SKM-1 treated with dmso at 0.1 percent for 144 hours (cell line): ENCODE results near the gene SLC34A3.
"Not testable (repeated sequence)": the region's sequence is repeated elsewhere in the genome, so short reads cannot be mapped to it uniquely, and the experiment has no call there.

ENCODE experiments used
- DNase-seq: peaks from one replicate; lab custom pipeline; 2025; ENCODE audit not compliant: unreplicated experiment; lab: John Stamatoyannopoulos, UW

Gene SLC34A3

DNA sequence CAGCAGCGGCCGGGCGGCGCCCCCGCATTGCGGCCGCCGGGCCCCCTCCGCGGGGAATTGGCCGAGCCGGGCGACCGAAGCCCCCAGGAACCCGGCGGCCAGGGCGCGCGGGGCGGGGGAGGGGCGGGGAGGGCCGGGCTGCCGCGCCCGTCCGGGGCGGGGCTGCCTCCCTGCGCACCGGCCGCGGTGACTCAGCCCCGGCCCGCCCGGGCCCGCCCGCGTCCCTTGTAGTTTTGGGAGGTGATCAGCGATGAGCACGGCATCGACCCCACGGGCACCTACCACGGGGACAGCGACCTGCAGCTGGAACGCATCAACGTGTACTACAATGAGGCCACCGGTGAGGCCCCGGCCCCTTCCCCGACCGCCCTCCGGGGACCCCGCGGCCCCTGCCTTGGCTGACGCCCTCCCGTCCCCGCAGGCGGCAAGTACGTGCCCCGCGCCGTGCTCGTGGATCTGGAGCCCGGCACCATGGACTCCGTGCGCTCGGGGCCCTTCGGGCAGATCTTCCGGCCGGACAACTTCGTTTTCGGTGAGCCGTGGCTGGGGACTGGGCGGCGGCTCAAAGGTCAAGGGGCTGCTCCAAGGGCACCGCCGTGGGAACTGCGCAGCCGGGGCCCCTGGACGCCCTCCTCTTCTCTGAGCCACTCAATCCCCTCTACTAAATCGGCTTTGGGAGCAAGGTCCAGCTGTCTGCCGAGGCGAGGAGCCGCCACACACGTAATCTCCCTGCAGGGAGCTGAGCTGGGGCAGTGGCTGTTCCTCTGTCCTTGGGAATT is 11.0 kb downstream of the SLC34A3 start:
- no peak for DNase-seq

DNA sequence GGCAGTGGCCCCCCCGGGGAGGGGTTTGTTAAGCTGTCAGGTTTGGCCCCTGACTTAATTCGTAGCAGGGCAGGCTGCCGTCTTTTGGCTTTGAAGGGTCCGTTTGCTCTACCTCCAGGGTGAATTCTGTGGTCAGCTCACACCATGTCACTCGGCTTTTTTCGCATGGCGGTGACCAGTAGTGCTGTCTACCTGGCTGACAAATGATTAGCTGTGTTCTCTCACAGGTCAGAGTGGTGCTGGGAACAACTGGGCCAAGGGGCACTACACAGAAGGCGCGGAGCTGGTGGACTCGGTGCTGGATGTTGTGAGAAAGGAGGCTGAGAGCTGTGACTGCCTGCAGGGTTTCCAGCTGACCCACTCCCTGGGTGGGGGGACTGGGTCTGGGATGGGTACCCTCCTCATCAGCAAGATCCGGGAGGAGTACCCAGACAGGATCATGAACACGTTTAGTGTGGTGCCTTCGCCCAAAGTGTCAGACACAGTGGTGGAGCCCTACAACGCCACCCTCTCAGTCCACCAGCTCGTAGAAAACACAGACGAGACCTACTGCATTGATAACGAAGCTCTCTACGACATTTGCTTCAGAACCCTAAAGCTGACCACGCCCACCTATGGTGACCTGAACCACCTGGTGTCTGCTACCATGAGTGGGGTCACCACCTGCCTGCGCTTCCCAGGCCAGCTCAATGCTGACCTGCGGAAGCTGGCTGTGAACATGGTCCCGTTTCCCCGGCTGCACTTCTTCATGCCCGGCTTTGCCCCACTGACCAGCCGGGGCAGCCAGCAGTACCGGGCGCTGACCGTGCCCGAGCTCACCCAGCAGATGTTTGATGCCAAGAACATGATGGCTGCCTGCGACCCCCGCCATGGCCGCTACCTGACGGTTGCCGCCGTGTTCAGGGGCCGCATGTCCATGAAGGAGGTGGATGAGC is 11.8 kb downstream of the SLC34A3 start:
- no peak for DNase-seq

DNA sequence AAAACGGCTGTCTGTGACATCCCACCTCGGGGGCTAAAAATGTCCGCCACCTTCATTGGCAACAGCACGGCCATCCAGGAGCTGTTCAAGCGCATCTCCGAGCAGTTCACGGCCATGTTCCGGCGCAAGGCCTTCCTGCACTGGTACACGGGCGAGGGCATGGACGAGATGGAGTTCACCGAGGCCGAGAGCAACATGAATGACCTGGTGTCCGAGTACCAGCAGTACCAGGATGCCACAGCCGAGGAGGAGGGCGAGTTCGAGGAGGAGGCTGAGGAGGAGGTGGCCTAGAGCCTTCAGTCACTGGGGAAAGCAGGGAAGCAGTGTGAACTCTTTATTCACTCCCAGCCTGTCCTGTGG is 12.5 kb downstream of the SLC34A3 start:
- DNase-seq, result not testable (repeated sequence)

DNA sequence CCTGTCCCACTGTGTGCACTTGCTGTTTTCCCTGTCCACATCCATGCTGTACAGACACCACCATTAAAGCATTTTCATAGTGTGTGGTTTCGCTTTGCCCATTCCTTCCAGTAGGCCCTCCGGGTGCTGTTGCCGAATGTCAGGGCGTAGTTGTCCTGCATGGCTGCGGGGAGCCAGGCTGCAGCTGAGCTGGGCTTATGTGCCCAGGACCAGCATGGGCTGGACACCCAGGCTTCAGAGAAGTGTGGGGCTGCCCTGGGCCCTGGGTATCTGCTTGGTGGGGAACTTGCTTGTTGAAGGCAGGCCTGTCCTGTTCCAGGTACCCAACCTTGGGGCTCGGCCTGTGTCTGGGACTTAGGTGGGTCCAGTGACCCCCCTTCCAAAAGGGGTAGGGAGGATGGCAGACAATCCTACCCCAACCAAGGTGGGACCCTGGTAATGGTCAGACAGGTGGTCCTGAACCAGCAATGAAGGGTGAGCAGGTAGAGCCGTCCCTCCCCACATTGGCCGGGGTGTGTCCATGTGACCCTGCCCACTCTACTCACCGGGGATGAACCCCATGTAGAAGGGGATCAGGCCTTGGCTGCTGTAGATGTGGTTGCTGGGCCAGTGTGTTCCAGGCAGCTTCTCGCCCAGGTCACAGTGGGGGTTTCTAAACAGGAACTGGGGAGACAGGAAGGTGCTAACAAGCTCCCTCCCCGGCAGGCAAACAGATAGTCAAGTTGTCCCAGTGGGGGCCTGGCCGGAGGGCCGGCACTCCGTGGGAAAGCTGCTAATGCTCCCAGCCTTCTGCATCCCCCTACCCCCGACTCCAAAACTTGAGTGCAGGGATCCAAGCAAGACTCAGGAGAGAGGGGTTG is 13.2 kb downstream of the SLC34A3 start:
- DNase-seq, result no peak

DNA sequence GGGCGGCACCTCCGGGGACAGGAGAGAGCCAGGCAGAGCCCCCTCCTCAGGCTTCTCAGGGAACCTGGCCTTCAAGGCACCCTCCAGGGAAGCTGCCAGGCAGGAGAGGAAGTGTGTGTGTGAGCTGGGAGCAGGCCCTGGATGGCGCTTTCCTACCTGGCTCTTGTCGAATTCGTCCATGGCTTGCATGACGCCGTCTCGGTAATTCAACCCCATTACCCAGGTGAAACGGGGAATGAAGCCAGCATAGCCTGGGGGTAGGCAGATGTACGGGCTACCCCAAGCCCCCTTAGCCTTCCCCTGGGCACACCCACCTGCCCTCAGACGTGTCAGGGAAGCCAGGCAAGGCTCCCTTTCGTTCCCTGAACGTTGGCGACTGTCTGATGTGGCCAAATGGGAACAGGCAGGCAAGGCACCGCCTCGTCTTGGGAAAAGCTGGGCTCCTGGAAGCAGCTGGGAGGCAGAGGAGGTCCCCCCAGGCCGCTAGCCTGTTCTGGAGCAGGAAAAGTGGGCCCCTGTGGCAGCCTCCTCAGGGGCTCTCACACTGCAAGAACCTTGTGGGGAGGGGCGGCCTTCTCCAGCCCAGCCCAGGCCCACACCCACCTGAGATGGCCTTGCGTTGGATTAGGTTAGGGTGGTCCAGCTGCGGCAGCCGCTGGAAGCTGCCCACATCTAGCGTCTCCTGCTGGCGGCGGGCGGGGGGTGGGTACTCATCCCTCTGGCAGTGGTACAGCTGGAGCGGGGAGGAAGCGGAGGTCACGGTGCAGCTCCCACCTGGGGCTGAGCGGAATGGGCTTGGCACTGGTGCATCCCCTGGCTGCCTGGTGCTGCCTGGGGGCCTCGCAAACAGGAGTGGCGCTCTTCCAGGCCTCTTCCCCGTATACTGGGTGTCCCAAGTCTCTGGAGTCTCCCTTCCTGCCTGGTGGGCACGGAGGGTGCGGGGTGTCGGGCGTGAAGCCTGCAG is 14.1 kb downstream of the SLC34A3 start:
- no peak for DNase-seq

DNA sequence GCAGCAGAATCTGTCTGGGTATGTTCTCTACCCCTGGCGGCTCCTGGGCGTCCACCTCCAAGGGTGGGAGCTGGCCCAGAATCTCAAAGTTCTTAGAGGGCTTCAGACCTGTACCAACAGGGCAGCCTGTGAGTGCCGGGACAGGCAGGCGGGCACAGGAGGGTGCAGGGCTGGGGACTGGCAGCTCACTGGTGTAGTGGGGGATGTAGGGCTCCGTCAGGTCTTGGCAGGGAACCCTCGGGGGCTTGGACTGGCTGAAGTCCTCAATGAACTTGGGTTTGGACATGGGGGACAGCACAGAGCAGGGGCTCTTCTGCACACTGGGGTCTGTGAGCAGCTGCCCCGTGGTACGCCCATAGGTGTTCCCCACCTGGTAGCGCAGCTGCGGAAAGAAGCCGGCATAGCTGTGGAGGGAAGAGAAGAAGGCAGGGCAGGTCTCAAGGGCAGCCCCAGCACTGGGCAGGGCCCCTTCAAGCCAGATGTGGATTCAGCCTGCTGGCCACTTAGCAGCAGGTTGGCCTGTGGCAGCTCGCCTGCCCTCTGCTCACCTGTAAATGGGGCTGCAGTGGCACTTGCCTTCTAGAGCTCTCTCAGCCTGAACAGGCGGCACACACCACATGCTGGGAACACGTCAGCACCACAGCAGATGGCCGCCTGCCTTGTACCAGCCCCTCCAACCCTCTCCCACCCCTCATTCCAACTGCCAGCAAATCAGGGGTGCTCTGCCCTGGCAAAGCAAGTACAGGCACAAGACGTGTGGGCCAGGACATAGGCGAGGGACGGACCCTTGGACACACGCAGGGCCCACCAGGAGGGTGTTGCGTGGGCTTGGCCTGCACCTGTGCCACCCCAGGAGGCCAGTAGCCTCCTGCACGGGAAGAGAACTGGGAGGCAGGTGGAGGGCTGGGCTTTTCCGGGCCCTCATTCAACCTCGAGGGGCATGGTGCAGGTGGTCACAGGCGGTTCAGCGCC is 15.0 kb downstream of the SLC34A3 start:
- DNase-seq, result no peak

DNA sequence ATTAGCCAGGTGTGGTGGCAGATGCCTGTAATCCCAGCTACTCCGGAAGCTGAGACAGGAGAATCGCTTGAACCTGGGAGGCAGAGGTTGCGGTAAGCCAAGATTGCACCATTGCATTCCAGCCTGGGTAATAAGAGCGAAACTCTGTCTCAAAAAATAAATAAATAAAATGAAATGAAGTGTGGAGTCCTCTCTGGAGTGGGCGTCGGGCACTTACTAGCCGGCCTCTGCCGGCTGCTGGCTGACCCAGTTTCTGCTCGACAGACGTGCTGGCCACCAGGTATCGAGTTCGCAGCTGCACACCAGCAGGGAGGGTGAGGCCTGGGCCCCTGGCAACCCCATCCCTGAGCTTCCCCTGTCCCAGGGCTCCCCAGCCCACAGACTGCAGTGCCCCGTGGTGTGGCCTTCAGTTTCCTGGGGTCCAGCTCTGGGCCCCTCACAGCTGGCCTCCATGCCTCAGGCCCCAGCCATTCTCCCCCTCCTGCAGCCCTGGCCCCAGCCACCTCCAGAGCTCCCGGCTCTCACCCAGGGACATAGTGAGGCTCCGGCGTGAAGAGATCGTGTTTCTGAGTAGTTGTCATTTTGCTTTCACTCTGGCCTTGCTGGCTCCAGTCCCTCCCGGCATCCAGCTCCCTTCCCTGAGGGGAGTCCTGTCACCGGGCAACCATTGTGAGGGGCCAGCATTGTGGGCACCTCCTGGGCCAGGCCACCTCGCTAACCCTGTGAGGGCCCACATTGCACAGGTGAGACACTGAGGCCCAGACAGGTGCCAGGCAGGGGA is 16.6 kb downstream of the SLC34A3 start:
- no peak for DNase-seq

DNA sequence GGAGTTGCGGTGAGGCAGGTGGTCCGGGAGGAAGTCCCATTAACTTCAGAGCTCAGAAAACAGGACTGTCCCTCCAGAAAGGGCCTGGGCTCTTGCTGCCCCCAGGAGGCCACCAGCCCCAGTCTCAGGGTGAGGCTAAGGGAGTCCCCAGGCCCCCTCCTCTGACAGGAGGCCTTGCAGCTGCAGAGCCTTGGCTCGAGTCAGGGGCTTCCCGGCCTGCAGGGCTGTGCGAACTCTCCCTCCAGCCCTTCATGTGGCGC is 17.1 kb downstream of the SLC34A3 start:
- DNase-seq, result no peak

DNA sequence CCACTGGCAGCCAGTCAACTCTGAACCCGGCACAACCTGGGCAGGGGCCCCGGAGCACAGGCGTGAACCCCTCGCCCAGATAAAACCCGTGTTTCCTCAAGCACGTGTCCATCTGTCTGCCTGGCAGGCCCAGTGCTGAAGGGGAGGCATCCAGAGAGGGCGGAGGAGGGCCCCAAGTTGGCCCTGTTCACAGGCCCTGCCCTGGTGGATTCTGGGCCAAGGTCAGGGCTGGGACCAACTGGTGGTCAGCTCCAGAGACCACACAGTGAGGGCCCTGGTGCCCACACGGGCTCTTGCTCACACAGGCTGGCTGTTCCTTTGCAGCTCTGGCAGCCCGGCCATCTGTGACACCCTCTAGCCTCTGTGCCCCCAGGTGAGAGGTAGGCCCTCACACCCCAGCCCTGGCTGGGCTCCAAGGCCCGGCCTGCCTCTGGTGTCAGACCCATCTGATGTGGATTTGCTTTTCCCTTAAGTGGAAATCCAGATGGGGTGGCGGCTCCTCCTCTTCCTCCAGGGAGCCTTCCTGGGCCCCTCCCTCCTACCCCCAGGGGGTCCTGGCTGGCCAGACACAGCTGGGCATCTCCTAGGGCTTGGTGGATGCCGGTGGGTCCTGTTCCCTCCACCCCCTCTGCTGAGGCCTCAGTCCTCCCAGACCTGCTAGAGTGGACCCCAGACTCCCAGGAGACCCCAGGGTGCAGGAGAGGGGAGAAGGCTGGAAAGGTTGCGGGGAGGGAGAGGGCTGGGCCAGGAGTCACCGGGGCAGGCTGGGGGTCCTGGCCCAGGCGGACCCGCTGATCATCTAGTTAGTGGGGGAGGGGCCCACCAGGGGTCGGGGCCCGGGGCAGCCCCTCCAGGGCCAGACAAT is 19.9 kb downstream of the SLC34A3 start:
- DNase-seq, result no peak

DNA sequence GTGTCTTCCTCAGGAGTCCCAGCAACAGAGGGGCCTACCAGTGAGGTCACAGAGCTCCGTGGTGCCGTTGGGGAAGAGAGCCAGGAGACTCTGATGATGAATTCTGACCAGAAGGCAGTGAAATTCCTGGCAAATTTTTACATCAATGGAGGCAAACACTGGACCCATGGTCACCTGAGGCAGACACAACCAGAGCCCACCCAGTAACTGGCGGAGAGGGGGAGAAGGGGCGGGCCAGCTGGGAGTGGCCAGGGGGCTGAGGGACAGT is 20.4 kb downstream of the SLC34A3 start, which contains the start of gene STPG3:
Gene STPG3, plus strand, starts transcription at position 93 of the 268 bp plus-strand sequence. Its CDS starts 1 bp downstream, at position 94.
- no peak for DNase-seq

DNA sequence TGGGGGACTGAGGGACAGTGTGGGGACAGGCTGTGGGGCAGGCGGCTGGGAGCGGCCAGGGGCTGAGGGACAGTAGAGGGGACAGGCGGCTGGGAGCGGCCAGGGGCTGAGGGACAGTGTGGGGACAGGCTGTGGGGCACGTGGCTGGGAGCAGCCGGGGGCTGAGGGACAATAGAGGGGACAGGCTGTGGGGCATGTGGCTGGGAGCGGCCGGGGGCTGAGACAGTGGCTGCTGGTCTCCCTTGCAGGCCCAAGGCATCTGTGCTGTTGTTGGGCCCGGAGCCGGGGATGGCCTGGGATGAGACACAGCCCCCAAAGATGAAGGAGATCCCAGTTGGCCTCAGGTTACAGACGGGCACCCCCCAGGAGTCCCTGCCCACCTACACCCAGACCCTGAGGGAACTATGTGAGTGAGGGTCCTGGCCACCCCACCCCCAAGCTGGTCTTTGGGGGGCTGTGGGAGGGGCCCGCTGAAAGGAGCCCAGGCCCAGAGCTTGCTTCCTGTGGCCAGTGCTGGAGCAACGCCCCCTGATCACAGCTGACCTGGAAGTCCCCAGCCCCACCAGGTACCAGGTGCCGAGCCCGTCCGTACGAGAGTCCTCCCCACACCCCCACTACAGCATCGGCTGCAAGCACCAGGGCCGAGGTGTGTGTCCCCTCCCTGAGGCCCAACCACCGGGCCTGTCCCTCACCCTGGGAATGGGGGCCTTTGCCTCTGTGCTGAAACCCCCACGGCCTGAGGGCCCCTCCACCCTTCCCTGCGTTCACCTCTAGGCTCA is 21.0 kb downstream of the SLC34A3 start:
- no peak for DNase-seq

DNA sequence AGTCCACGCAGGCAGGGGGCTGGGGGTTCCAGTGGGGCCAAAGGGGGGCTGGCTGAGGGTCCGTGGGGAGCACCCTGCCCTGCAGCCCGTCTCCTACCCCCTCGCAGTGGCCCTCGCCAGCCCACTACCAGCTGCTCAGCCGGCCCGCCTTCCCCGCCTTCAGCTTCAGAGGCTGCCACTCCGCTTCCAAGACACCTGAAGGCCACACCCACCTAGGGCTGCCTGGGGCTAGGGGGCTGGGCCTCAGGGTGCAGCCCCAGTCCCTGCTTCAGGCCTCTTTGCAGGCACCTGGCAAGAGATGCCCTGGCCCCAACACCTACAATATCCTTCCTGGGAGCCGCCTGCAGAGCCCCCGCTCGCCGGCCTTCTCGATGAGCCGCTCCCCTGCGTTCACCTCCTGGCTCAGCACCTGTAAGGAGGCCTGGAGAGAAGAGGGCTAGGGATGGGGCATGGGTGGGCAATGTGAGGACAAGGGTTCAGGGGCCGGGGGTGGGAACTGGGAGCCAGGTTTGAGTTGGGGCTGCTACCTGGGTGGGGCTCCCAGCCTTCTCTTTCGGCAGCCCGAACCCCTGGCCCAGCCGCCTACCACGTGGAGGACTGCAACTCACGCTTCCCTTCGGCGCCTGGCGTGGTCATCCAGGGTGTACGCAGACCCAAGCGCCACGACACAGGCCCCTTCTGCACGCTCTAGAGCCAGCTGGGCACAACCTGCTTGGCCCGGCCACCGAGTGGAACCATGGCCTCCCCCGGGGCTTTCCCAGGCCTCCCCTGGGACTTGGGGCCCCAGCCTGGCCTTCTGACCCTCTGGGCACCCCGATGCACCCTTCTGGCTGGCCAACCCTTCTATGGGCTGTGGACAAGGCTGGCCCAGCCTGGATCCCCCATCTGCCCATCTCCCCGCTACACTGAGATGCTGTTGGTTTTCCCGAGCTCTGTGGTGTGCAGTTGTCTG is 22.1 kb downstream of the SLC34A3 start:
- DNase-seq, result no peak

DNA sequence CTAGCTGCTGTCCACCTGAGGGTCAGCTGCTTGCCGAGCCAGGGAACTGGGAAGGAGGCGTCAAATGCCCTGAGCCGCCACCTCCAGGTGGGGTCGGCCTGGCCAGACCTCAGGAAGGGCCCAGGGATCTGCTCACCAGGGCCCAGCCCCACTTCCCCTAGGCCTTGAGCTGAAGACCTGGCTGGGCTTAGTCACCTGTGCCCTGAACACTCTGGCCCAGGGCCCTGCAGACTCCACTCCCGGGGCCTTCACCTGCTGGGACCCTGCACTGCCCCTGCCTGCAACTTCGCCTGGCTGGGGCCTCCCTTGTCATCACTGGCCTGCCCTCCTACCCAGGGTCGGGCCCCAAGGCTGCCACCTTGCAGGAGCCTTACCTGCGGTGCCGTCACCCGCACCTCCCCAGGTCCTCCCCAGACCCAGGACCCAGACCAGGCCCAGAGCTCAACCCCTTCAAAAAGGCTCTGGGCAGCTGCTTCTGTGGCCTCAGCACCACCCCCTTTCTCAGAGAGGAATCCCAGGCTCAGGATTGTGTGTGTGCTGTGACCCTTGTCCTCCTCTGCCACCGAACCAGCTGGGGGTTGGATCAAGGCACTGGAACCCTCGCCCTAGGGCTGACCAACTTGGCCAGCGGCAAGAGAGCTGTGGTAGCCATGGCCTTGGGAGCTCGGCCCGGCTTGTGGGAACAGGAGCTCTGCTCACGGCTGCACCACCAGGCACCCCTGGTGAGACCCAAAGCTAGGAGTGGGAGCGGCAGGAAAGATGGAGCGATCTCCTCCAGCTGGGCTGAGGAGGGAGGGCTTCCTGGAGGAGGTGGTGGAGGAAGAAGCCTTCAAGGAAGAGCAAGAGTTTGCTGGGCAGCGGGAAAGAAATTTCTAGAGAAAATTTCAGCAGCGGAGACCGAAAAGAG is 23.3 kb downstream of the SLC34A3 start:
- no peak for DNase-seq

DNA sequence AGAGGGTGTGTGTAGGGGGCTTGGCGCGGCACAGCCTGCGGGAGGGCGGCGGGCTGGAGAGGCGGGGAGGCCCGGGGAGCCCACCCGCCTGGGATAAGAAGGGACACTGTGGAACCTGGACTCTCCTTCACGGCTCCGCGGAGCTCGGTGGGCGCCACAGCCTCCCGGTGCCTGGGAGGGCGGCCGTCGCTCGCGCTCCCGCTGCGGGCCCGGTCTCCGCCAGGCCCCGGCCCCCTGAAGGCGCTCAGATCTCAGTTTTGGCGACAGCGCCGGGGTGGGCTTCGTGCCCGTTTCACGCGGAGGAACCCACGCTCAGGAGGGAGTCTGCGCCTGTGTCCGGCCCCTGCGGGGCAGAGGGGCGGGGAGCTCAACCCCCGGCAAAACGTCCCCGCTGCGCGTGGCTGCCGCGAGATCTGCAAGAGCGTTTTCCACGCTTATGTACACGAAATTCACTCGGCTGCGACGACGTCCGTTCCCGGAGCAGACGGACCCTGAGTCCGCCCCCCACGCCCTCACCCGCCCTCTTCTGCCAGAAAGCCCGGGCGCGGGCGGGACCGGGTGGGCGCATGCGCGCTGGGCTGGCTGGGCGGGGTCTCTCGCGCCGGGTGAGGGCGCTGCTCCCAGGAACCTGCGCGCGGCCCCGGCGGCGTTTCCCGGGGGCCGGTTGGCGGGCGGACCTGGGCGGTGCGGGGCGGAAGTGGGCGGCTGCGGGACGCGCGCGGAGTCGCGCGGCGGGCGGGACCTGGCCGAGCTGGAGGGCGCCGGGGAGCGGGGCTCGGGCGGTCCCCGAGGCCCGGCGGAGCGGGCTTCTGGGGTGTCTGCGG is 24.1 kb downstream of the SLC34A3 start, which contains the start of gene NELFB:
Gene NELFB, plus strand, starts transcription at position 704 of the 824 bp plus-strand sequence.
- DNase-seq, result peak; percentile 80
